Naive B cell (primary cell): ENCODE data around the gene CTU1. TPM values are rescaled to one million over a fixed set of nuclear protein-coding genes. Genes with fewer than 3 reads are reported as not detected.
"Not testable (repeated sequence)": the region's sequence is repeated elsewhere in the genome, so short reads cannot be mapped to it uniquely, and the experiment has no call there.

Source experiments
- ATAC-seq, 2 donors: fragments of 150-1000 bp; cut with Tn5 transposase; 2 replicates each; pipeline ENCODE4 v1.10.0; 2021; ENCODE audit warnings: low read depth in 2 of 2, mild to moderate bottlenecking in 2 of 2, moderate library complexity in 2 of 2
- DNase-seq: peaks from one replicate; pipeline ENCODE4 v3.0.0; 2022
- H3K27ac Mint-ChIP-seq, 6 donors: one replicate each; pipeline ENCODE4 v1.8.0; 2020 to 2022; ENCODE audit warnings: mild to moderate bottlenecking in 6 of 6, mixed read lengths in 6 of 6, moderate library complexity in 5 of 6, inconsistent platforms in 2 of 6
- H3K27me3 Mint-ChIP-seq, 3 donors: one replicate each; pipeline ENCODE4 v1.8.0; 2021 to 2022; ENCODE audit warnings: mixed read lengths in 3 of 3, mild to moderate bottlenecking in 1 of 3
- H3K36me3 Mint-ChIP-seq, 2 donors: one replicate each; pipeline ENCODE4 v1.8.0; 2020 to 2022; ENCODE audit warnings: mixed read lengths in 2 of 2, inconsistent platforms in 1 of 2, mild to moderate bottlenecking in 1 of 2
- H3K4me1 Mint-ChIP-seq, 3 donors: one replicate each; pipeline ENCODE4 v1.8.0; 2020 to 2022; ENCODE audit warnings: mixed read lengths in 3 of 3, inconsistent platforms in 1 of 3, mild to moderate bottlenecking in 1 of 3, moderate library complexity in 1 of 3
- H3K4me3 Mint-ChIP-seq, 8 donors: one replicate each; pipeline ENCODE4 v1.8.0; 2020 to 2022; ENCODE audit warnings: mild to moderate bottlenecking in 8 of 8, mixed read lengths in 8 of 8, moderate library complexity in 8 of 8, inconsistent platforms in 2 of 8
- H3K9me3 Mint-ChIP-seq, 7 donors: one replicate each; pipeline ENCODE4 v1.8.0; 2020 to 2022; ENCODE audit warnings: mixed read lengths in 7 of 7, mild to moderate bottlenecking in 5 of 7, inconsistent platforms in 2 of 7, moderate library complexity in 1 of 7
- polyA plus RNA-seq, 6 donors: library from polyadenylated mRNA; unstranded; fragments of 300-500 nt; fragmentation: Illumina TruSeq; gene quantifications; one replicate each; pipeline ENCODE4 v1.2.3, GENCODE V29; 2021; ENCODE audit warnings: low read depth in 6 of 6

Gene CTU1
- polyA plus RNA-seq, result 1 to 10 TPM; 1.8 to 5.6 (median 4.2) TPM

DNA sequence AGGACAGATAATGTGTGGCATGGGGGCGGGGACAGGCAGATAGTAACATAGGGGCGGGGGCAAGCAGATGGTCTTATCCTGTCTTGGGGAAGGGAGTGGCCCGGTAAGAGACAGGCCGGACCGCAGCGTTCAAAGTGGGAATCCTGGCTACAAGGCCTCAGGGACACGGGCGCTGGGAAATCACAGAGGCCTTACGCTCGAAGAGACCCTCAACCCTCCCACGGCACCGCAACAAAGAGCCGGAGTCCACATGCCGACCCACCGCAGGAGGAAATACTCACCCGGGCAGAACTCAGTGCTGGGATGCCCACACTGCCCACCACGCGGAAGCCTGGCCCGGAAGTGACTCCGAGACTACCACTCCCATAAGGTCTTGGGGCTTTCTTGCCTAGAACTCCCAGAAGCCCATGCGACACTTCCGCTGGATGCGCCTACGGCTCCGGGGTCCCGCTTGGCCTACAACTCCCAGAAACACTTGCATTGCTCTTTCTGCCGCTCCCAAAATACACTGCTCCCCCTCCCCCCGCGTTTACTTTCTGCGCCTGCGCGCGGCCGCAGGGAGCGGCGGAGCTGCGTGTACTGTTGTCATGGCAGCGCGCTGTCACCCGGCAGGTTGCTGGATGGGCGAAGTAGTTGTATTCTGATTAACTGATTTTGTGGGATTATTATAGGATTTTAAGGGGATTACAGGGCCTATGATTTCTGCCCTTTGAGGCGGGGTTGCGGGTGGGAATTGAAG is at the start of gene CTU1:
CTU1 (minus strand) TSS at position 344 of the 739 bp plus-strand sequence. CDS start 3,840 bp downstream, outside the sequence.
- H3K36me3 Mint-ChIP-seq, result peaks cover 0 to 4% of the 10 kb centered on the region in 2 donors
- H3K27ac Mint-ChIP-seq, result peak within 1 kb of the TSS; percentile 93 to 99 (median 97)

DNA sequence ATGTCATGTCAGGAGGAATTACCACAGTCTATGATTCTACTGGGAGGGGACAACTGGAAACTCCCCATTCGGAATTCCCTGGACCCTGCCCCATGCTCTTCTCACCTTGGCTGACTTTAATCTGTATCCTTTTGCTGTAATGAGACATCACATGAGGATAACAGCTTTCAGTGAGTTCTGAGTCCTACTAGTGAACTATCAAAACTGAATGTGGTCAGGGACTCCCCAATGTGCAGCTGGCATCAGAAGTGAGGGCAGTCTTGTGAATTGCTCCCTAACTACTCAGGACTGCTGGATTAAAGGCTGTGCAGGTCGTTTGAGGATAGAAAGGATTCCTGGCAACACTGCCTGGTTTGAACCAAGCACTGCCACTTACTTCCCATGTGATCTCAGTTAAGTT is 49.1 kb upstream of the CTU1 start:
- Mint-ChIP-seq H3K36me3 (no peaks in the 10 kb centered on the region), H3K27me3 (peaks cover 31 to 52% (median 37%) of the 10 kb centered on the region in 3 donors), H3K4me3 (no peak overlapping the region), H3K27ac (no peak overlapping the region), H3K4me1 (peaks cover 0 to 6% (median 5%) of the 10 kb centered on the region in 3 donors), H3K9me3 (peaks cover 0 to 7% (median 0%) of the 10 kb centered on the region in 7 donors)
- ATAC-seq (no peak), DNase-seq (no peak)

More for the DNA sequence above, at the start of gene CTU1:
- Mint-ChIP-seq H3K27me3 (no peaks in the 10 kb centered on the region), H3K4me3 (peak within 1 kb of the TSS; percentile 87 to 99 (median 96)), H3K4me1 (peaks cover 36 to 41% (median 37%) of the 10 kb centered on the region in 3 donors), H3K9me3 (no peaks in the 10 kb centered on the region)
- DNase-seq (peak; percentile 98), ATAC-seq (peak; percentile 96 to 99)

DNA sequence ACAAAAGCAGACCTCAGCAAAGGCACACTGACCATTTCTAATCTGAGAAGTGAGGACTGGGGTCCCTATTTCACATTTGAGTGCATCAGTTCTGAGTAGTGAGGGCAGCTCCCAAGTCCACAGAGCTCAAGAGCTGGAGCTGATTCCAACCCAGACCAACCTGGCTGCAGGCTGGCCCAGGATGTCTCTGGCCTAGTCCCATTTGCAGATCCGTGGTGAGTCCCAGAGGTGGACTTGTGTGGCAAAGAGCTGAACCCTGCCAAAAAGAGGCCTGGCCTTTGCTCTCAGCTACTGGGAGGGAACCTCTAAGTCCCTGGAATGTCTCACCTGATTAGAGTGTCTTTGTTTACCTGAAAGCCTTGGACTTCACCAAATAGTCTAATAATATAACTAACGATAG is 48.5 kb upstream of the CTU1 start:
- Mint-ChIP-seq H3K9me3 (peaks cover 0 to 7% (median 0%) of the 10 kb centered on the region in 7 donors), H3K4me1 (peaks cover 0 to 6% (median 5%) of the 10 kb centered on the region in 3 donors), H3K27me3 (peaks cover 31 to 57% (median 42%) of the 10 kb centered on the region in 3 donors), H3K27ac (no peak overlapping the region), H3K36me3 (no peaks in the 10 kb centered on the region), H3K4me3 (no peak overlapping the region)
- ATAC-seq (no peak), DNase-seq (no peak)

GRCh38 chr19:51150627-51151026 is 42.4 kb upstream of the CTU1 start:
- Mint-ChIP-seq H3K36me3 (no peaks in the 10 kb centered on the region), H3K27me3 (peaks cover 33 to 65% (median 49%) of the 10 kb centered on the region in 3 donors), H3K9me3 (peaks cover 0 to 9% (median 2%) of the 10 kb centered on the region in 7 donors), H3K4me1 (peaks cover 4 to 11% (median 7%) of the 10 kb centered on the region in 3 donors), H3K4me3 (no peak overlapping the region), H3K27ac (no peak overlapping the region)
- ATAC-seq (no peak), DNase-seq (no peak)

DNA sequence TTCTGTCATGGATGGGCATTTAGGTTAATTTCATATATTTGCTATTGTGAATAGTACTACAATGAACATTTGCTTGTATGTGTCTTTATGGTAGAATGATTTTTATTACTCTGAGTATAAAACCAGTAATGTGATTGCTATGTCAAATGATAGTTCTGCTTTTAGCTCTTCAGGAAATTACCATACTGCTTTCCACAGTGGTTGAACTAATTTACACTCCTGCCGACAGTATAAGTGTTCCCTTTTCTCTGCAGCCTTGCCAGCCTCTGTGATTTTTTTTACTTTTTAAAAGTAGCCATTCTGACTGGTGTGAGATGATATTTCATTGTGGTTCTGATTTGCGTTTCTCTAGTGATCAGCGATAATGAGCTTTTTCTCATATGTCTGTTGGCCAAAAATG is 40.4 kb upstream of the CTU1 start:
- peaks cover 34 to 64% (median 40%) of the 10 kb centered on the region in 3 donors for H3K27me3 Mint-ChIP-seq
- H3K9me3 Mint-ChIP-seq, result peaks cover 0 to 9% (median 2%) of the 10 kb centered on the region in 7 donors
- DNase-seq, result no peak
- H3K36me3 Mint-ChIP-seq, result no peaks in the 10 kb centered on the region
- peaks cover 4 to 11% (median 7%) of the 10 kb centered on the region in 3 donors for H3K4me1 Mint-ChIP-seq
- H3K4me3 Mint-ChIP-seq, result no peak overlapping the region
- H3K27ac Mint-ChIP-seq, result no peak overlapping the region
- peak in 1 of 2 donors; percentile 44 for ATAC-seq

- Mint-ChIP-seq H3K4me1 (peaks cover 4 to 11% (median 7%) of the 10 kb centered on the region in 3 donors), H3K27me3 (peaks cover 25 to 56% (median 32%) of the 10 kb centered on the region in 3 donors), H3K4me3 (no peak overlapping the region), H3K36me3 (no peaks in the 10 kb centered on the region), H3K9me3 (peaks cover 0 to 9% (median 0%) of the 10 kb centered on the region in 7 donors), H3K27ac (no peak overlapping the region)
- DNase-seq (no peak), ATAC-seq (no peak)
Observed at GRCh38 chr19:51147663-51148062, 39.5 kb upstream of the CTU1 start.

- Mint-ChIP-seq H3K27ac (no peak overlapping the region), H3K9me3 (peaks cover 0 to 9% (median 0%) of the 10 kb centered on the region in 7 donors), H3K27me3 (peaks cover 16 to 47% (median 26%) of the 10 kb centered on the region in 3 donors), H3K36me3 (no peaks in the 10 kb centered on the region), H3K4me3 (no peak overlapping the region), H3K4me1 (peaks cover 4 to 11% (median 7%) of the 10 kb centered on the region in 3 donors)
- DNase-seq (no peak), ATAC-seq (no peak)
Observed at GRCh38 chr19:51146751-51147150, 38.5 kb upstream of the CTU1 start.

GRCh38 chr19:51145916-51146493 is 37.8 kb upstream of the CTU1 start:
- Mint-ChIP-seq H3K9me3 (peaks cover 0 to 6% (median 0%) of the 10 kb centered on the region in 7 donors), H3K27ac (no peak overlapping the region), H3K4me1 (peaks cover 4 to 15% (median 7%) of the 10 kb centered on the region in 3 donors), H3K36me3 (no peaks in the 10 kb centered on the region), H3K4me3 (peak overlapping the region in 1 of 8 donors; percentile 23), H3K27me3 (peaks cover 8 to 46% (median 23%) of the 10 kb centered on the region in 3 donors)
- no peak for DNase-seq
- ATAC-seq, result no peak

- ATAC-seq (no peak), DNase-seq (no peak)
- Mint-ChIP-seq H3K36me3 (no peaks in the 10 kb centered on the region), H3K9me3 (no peaks in the 10 kb centered on the region), H3K4me1 (peaks cover 10 to 27% (median 20%) of the 10 kb centered on the region in 3 donors), H3K27me3 (peaks cover 0 to 47% (median 26%) of the 10 kb centered on the region in 3 donors), H3K27ac (no peak overlapping the region), H3K4me3 (no peak overlapping the region)
Observed at GRCh38 chr19:51144482-51145045, 36.4 kb upstream of the CTU1 start.

DNA sequence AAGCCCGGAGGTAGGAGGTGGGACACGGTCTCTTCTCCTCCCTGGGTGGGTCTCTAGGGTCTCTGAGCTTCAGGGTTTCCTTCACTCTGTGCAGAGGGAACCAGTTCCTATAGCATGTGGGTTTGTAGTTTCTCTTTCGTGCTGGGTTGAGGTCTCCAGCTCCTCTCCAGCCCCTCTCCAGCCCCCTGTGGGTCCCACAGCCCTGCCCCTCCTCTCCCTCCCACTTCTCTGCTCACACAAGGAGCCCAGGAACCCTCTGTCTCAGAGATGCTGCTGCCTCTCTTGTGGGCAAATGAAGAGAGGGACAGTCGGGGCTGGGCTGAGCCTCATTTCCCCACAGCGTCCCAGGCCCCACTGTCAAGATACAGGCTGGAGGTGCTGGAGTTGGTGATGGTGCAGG is 35.3 kb upstream of the CTU1 start:
- no peaks in the 10 kb centered on the region for H3K9me3 Mint-ChIP-seq
- peaks cover 0 to 47% (median 29%) of the 10 kb centered on the region in 3 donors for H3K27me3 Mint-ChIP-seq
- no peak overlapping the region for H3K27ac Mint-ChIP-seq
- no peak for DNase-seq
- ATAC-seq, result no peak
- peaks cover 18 to 29% (median 24%) of the 10 kb centered on the region in 3 donors for H3K4me1 Mint-ChIP-seq
- H3K36me3 Mint-ChIP-seq, result no peaks in the 10 kb centered on the region
- no peak overlapping the region for H3K4me3 Mint-ChIP-seq

GRCh38 chr19:51142809-51143475 is 34.7 kb upstream of the CTU1 start:
- H3K4me3 Mint-ChIP-seq, H3K27ac Mint-ChIP-seq: not testable (repeated sequence)

GRCh38 chr19:51142119-51142518 is 33.9 kb upstream of the CTU1 start, which contains the start of gene SIGLEC7:
SIGLEC7 (plus strand) TSS chr19:51142301; CDS start chr19:51142370, 69 bp downstream.
- peaks cover 8 to 49% (median 26%) of the 10 kb centered on the region in 3 donors for H3K27me3 Mint-ChIP-seq
- peak within 1 kb of the TSS in 1 of 6 donors; percentile 51 for H3K27ac Mint-ChIP-seq
- DNase-seq (no peak), ATAC-seq (no peak)
- no peak within 1 kb of the TSS for H3K4me3 Mint-ChIP-seq
- peaks cover 18 to 32% (median 28%) of the 10 kb centered on the region in 3 donors for H3K4me1 Mint-ChIP-seq
- H3K36me3 Mint-ChIP-seq, result no peaks in the 10 kb centered on the region
- H3K9me3 Mint-ChIP-seq, result no peaks in the 10 kb centered on the region

More at GRCh38 chr19:51142809-51143475, 34.7 kb upstream of the CTU1 start:
- H3K9me3 Mint-ChIP-seq, H3K36me3 Mint-ChIP-seq, ATAC-seq, DNase-seq: not testable (repeated sequence)
- H3K4me1 Mint-ChIP-seq, result peaks cover 18 to 24% (median 23%) of the 10 kb centered on the region in 3 donors
- H3K27me3 Mint-ChIP-seq, result peaks cover 0 to 48% (median 25%) of the 10 kb centered on the region in 3 donors

DNA sequence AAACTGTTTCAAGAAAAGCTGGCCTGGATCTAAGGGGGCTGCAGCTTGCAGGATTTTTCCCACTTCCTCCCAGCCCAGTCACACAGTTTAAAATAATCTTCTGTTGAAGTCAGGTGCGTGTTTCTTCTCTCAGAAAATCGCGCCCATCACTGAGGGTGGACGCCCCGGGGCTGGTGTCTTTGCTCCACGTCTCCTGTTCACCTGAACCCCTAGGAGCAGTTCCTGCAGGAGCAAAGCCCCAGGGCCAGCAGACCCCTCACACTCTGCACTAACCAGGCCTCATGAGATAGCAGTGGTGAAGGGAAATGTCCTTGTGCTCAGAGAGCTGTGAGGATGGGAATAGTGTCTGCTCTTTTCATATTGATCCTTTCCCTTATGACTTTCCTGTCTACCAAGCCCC is 33.0 kb upstream of the CTU1 start:
- no peak for ATAC-seq
- no peak for DNase-seq
- Mint-ChIP-seq H3K36me3 (no peaks in the 10 kb centered on the region), H3K9me3 (no peaks in the 10 kb centered on the region), H3K4me3 (no peak overlapping the region), H3K27ac (peak overlapping the region in 1 of 6 donors; percentile 51), H3K27me3 (peaks cover 11 to 55% (median 34%) of the 10 kb centered on the region in 3 donors), H3K4me1 (peaks cover 19 to 35% (median 30%) of the 10 kb centered on the region in 3 donors)
